Stimulated activated memory B cell treated with anti-CD40 and anti-IgM and Interleukin-4, amounts not matched to agents 10 μg/mL and 1 μg/mL and 100 μg/mL, for 72 hours (primary cell): ENCODE results near the gene B3GALNT2.
A peak's percentile ranks its signal among the peaks of the same experiment; 100 is the strongest.

ENCODE experiments used
- ATAC-seq: fragments of 150-1000 bp; cut with Tn5 transposase; 2 replicates; pipeline ENCODE4 v1.10.0; 2021
- H3K27ac Mint-ChIP-seq: one replicate; pipeline ENCODE4 v1.8.0; 2022; ENCODE audit warnings: mild to moderate bottlenecking, mixed read lengths
- H3K27me3 Mint-ChIP-seq: one replicate; pipeline ENCODE4 v1.8.0; 2022; ENCODE audit warnings: mixed read lengths
- H3K36me3 Mint-ChIP-seq: one replicate; pipeline ENCODE4 v1.8.0; 2022; ENCODE audit warnings: mixed read lengths
- H3K4me1 Mint-ChIP-seq: one replicate; pipeline ENCODE4 v1.8.0; 2022; ENCODE audit warnings: mixed read lengths
- H3K4me3 Mint-ChIP-seq: one replicate; pipeline ENCODE4 v1.8.0; 2022; ENCODE audit warnings: mild to moderate bottlenecking, moderate library complexity, mixed read lengths
- H3K9me3 Mint-ChIP-seq: one replicate; pipeline ENCODE4 v1.8.0; 2022; ENCODE audit warnings: mixed read lengths

The B3GALNT2 gene

GRCh38 chr1:235415008-235415904, 89.0 kb downstream of the B3GALNT2 start:
- H3K4me3 Mint-ChIP-seq = no peak overlapping the region
- H3K4me1 Mint-ChIP-seq = peaks cover 8% of the 10 kb centered on the region
- H3K9me3 Mint-ChIP-seq = no peaks in the 10 kb centered on the region
- no peak overlapping the region for H3K27ac Mint-ChIP-seq
- H3K36me3 Mint-ChIP-seq = no peaks in the 10 kb centered on the region
- peak; percentile 79 for ATAC-seq
- H3K27me3 Mint-ChIP-seq = no peaks in the 10 kb centered on the region

GRCh38 chr1:235411489-235412486, 92.5 kb downstream of the B3GALNT2 start:
- H3K36me3 Mint-ChIP-seq = no peaks in the 10 kb centered on the region
- H3K4me3 Mint-ChIP-seq = no peak overlapping the region
- H3K9me3 Mint-ChIP-seq = no peaks in the 10 kb centered on the region
- no peak overlapping the region for H3K27ac Mint-ChIP-seq
- peaks cover 8% of the 10 kb centered on the region for H3K4me1 Mint-ChIP-seq
- ATAC-seq = no peak
- no peaks in the 10 kb centered on the region for H3K27me3 Mint-ChIP-seq

DNA sequence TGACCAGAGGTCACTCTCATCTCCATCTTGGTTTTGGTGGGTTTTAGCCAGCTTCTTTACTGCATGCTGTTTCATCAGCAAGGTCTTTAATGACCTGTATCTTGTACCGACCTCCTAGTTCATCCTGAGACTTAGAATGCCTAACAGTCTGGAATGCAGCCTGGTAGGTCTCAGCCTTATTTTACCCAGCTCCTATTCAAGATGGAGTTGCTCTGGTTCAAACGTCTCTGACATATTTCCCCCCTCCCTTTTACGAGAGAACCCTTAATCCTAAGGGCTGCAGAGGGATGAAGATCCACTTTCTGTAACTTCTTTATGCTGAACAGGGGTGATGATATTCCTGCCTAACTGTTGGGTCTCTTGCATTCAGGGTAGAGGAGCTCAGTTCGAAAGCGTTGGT, 93.8 kb downstream of the B3GALNT2 start:
- Mint-ChIP-seq H3K4me1 (peaks cover 8% of the 10 kb centered on the region), H3K36me3 (no peaks in the 10 kb centered on the region), H3K27ac (no peak overlapping the region), H3K4me3 (no peak overlapping the region), H3K9me3 (no peaks in the 10 kb centered on the region), H3K27me3 (no peaks in the 10 kb centered on the region)
- no peak for ATAC-seq

- H3K9me3 Mint-ChIP-seq = no peaks in the 10 kb centered on the region
- peaks cover 3% of the 10 kb centered on the region for H3K36me3 Mint-ChIP-seq
- no peak overlapping the region for H3K4me3 Mint-ChIP-seq
- peaks cover 8% of the 10 kb centered on the region for H3K4me1 Mint-ChIP-seq
- no peaks in the 10 kb centered on the region for H3K27me3 Mint-ChIP-seq
- no peak overlapping the region for H3K27ac Mint-ChIP-seq
- no peak for ATAC-seq
Measured at GRCh38 chr1:235409042-235409820, 95.0 kb downstream of the B3GALNT2 start.

GRCh38 chr1:235408503-235408960, 95.7 kb downstream of the B3GALNT2 start:
- no peaks in the 10 kb centered on the region for H3K9me3 Mint-ChIP-seq
- H3K36me3 Mint-ChIP-seq = peaks cover 5% of the 10 kb centered on the region
- no peak overlapping the region for H3K27ac Mint-ChIP-seq
- H3K4me3 Mint-ChIP-seq = no peak overlapping the region
- peaks cover 8% of the 10 kb centered on the region for H3K4me1 Mint-ChIP-seq
- ATAC-seq = no peak
- no peaks in the 10 kb centered on the region for H3K27me3 Mint-ChIP-seq

DNA sequence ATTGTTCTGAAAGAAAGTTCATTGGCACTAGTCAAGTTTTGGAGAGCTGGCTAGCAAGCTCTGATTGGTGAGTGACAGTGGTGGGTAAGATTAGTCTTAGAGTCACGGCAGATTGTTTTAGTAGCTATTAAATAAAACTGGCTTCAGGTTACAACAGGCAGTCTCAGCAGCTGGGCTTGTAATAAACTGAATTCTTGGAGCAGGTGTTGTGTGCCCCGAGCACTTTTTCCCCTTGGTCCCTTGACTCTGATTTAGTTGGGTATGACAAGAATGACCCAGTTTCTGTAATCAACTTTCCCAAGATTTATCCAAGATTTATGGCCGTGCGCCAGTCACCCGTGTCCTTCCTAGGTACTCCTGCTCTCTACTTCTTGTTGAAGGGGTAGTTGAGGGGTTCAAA, 96.8 kb downstream of the B3GALNT2 start:
- no peak overlapping the region for H3K4me3 Mint-ChIP-seq
- H3K36me3 Mint-ChIP-seq = peaks cover 13% of the 10 kb centered on the region
- H3K27me3 Mint-ChIP-seq = no peaks in the 10 kb centered on the region
- ATAC-seq = no peak
- H3K9me3 Mint-ChIP-seq = no peaks in the 10 kb centered on the region
- H3K27ac Mint-ChIP-seq = no peak overlapping the region
- H3K4me1 Mint-ChIP-seq = peaks cover 8% of the 10 kb centered on the region

DNA sequence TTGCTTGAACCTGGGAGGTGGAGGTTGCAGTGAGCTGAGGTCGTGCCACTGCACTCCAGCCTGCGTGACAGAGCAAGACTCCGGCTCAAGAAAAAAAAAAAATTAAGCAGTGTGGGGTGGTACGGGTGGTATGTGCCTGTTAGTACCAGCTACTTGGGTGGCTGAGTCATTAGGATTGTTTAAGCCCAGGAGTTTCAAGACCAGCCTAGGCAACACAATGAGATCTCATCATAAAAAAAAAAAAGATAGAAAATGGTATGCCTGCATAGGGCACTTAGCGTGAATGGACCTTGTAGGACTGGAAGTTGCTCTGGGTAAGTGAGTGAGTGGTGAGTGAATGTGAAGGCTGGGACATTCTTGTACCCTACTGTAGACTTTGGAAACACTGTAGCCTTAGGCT, 100.1 kb downstream of the B3GALNT2 start:
- Mint-ChIP-seq H3K9me3 (no peaks in the 10 kb centered on the region), H3K4me1 (peaks cover 6% of the 10 kb centered on the region), H3K36me3 (peaks cover 18% of the 10 kb centered on the region), H3K27ac (no peak overlapping the region), H3K27me3 (no peaks in the 10 kb centered on the region), H3K4me3 (no peak overlapping the region)
- no peak for ATAC-seq

GRCh38 chr1:235403593-235403992, 100.7 kb downstream of the B3GALNT2 start:
- Mint-ChIP-seq H3K9me3 (no peaks in the 10 kb centered on the region), H3K4me3 (no peak overlapping the region), H3K4me1 (peaks cover 9% of the 10 kb centered on the region), H3K27me3 (no peaks in the 10 kb centered on the region), H3K27ac (no peak overlapping the region), H3K36me3 (peaks cover 18% of the 10 kb centered on the region)
- no peak for ATAC-seq

DNA sequence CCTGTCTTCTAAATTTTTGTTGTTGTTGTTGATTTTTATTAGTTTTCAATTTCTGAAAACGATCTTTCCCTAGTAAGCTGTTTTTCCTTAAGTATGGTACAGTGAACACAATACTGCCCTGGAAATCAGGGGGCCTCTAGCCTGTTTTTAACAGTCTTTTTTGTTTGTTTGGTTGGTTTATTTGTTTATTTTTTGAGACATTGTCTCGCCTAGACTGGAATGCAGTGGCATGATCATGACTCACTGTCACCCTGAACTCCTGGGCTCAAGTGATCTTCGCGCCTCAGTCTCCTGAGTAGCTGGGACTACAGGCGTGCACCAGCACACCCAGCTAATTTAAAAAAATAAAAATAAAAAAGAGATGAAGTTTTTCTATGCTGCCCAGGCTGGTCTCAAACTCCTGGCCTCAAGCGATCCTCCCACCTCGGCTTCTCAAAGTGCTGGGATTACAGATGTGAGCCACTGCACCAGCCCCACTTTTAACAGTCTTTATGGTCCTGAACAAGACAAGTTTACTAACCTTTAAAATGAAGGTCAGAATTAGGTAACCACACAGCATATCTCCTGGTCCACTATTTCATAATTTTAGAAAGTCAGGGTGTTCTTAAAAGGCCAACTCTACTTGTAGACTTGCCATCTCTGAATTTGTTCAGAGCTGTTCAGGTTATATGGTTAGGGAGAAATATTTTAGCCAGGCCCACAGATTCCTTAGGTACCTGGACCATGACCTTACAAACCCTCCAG, 101.6 kb downstream of the B3GALNT2 start:
- no peak overlapping the region for H3K4me3 Mint-ChIP-seq

DNA sequence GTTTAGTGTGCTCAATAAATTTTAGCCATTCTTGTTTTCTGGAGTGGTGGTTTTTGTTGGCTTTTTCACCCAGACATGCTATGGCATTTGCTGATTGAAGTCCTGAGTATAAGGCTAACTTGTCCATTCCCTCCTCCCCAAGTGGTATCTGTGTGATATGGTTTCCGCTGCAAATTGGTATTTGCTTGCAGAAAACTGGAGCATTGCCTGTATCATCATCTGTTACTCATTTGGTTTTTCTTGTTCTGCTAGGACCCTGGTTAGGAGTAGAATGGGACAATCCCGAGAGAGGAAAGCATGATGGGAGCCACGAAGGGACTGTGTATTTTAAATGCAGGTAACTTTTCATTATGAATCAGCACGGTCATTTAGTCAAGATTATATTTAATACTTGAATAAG, 103.0 kb downstream of the B3GALNT2 start:
- H3K27me3 Mint-ChIP-seq = no peaks in the 10 kb centered on the region
- peaks cover 15% of the 10 kb centered on the region for H3K4me1 Mint-ChIP-seq
- no peak overlapping the region for H3K4me3 Mint-ChIP-seq
- ATAC-seq = no peak
- H3K27ac Mint-ChIP-seq = no peak overlapping the region
- H3K9me3 Mint-ChIP-seq = no peaks in the 10 kb centered on the region
- peaks cover 21% of the 10 kb centered on the region for H3K36me3 Mint-ChIP-seq

More for the DNA sequence above, 101.6 kb downstream of the B3GALNT2 start:
- no peak for ATAC-seq
- Mint-ChIP-seq H3K27me3 (no peaks in the 10 kb centered on the region), H3K9me3 (no peaks in the 10 kb centered on the region), H3K4me1 (peaks cover 13% of the 10 kb centered on the region), H3K36me3 (peaks cover 18% of the 10 kb centered on the region), H3K27ac (no peak overlapping the region)
